KOPT-K1 (cell line): Measurements from ENCODE around the gene EGLN1.
"Not testable (repeated sequence)": the region's sequence is repeated elsewhere in the genome, so short reads cannot be mapped to it uniquely, and the experiment has no call there.

Experiments
- H3K27ac ChIP-seq: fragments of 200-600 bp; sonication (generic); 2 replicates; pipeline ENCODE4 v1.5.1; 2016; ENCODE audit warnings: antibody characterized with exemption, mild to moderate bottlenecking, low read depth, low read length; ENCODE audit not compliant: poor library complexity, severe bottlenecking
- H3K36me3 ChIP-seq: fragments of 200-600 bp; sonication (generic); 2 replicates; pipeline ENCODE4 v1.5.1; 2017; ENCODE audit warnings: antibody characterized with exemption, mild to moderate bottlenecking, low read length, moderate library complexity; ENCODE audit not compliant: insufficient read depth
- H3K9me3 ChIP-seq: fragments of 200-600 bp; sonication (generic); 2 replicates; pipeline ENCODE4 v1.5.1; 2017; ENCODE audit warnings: antibody characterized with exemption, low read length, mild to moderate bottlenecking; ENCODE audit not compliant: insufficient read depth, poor library complexity, severe bottlenecking

The EGLN1 gene

DNA sequence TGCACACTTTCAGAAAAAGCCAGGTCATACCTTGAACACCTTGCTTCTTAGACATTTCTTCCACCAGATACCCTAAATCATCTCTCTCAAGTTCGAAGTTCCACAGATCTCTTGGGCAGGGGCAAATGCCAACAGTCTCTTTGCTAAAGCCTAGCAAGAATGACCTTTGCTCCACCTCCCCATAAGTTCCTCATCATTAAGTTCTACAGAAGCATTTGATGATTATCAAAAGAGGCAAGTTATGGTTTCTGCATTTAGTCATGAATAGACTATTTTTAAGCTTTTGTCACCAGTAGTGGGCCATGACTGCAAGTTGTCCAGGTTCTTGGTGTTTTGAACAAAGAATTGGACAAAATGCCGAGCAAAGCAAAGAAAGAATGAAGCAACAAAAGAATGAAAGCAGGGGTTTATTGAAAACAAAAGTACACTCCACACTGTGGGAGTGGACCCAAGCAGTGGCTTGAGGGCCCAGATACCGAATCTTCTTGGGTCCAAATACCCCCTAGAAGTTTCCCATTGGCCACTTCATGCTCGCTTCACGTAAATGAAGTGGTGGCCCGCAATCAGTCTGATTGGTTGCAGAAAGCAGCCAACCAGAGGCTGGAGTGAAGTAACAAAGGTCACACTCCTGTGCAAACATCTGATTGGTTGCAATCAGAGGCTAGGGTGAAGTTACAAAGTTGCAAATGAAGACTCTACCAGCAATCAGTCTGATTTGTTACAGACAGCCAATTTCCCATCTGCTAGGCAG is 9.8 kb upstream of the EGLN1 start:
- no peak overlapping the region for H3K27ac ChIP-seq
- H3K36me3 ChIP-seq = no peaks in the 10 kb centered on the region
- H3K9me3 ChIP-seq = no peaks in the 10 kb centered on the region

DNA sequence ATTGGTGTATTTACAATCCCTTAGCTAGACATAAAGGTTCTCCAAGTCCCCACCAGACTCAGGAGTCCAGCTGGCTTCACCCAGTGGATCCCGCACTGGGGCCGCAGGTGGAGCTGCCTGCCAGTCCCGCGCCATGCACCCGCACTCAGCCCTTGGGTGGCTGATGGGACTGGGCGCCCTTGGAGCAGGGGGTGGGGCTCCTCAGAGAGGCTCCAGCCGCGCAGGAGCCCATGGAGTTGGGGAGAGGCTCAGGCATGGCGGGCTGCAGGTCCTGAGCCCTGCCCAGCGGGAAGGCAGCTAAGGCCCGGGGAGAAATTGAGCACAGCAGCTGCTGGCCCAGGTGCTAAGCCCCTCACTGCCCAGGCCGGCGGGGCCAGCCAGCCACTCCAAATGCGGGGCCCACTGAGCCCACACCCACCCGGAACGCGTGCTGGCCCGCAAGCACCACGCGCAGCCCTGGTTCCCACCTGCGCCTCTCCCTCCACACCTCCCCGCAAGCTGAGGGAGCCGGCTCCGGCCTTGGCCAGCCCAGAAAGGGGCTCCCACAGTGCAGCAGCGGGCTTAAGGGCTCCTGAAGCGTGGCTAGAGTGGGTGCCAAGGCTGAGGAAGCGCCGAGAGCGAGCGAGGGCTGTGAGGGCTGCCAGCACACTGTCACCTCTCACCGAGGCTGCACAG is 8.7 kb upstream of the EGLN1 start:
- not testable (repeated sequence) for H3K36me3 ChIP-seq, H3K27ac ChIP-seq, H3K9me3 ChIP-seq

DNA sequence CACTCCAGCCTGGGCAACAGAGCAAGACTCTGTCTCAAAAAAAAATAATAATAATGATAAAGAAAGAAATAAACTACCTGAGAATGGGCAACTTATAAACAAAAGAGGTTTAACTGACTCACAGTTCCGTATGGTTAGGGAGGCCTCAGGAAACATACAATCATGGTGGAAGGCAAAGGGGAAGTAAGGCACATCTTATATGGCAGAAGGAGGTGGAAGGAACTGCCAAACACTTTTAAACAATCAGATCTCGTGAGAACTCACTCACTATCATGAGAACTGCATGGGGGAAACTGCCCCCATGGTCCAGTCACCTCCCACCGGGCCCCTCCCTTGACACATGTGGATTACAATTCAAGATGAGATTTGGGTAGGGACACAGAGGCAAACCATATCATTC is 6.3 kb upstream of the EGLN1 start:
- Histone ChIP-seq H3K27ac (no peak overlapping the region), H3K9me3 (no peaks in the 10 kb centered on the region), H3K36me3 (no peaks in the 10 kb centered on the region)

DNA sequence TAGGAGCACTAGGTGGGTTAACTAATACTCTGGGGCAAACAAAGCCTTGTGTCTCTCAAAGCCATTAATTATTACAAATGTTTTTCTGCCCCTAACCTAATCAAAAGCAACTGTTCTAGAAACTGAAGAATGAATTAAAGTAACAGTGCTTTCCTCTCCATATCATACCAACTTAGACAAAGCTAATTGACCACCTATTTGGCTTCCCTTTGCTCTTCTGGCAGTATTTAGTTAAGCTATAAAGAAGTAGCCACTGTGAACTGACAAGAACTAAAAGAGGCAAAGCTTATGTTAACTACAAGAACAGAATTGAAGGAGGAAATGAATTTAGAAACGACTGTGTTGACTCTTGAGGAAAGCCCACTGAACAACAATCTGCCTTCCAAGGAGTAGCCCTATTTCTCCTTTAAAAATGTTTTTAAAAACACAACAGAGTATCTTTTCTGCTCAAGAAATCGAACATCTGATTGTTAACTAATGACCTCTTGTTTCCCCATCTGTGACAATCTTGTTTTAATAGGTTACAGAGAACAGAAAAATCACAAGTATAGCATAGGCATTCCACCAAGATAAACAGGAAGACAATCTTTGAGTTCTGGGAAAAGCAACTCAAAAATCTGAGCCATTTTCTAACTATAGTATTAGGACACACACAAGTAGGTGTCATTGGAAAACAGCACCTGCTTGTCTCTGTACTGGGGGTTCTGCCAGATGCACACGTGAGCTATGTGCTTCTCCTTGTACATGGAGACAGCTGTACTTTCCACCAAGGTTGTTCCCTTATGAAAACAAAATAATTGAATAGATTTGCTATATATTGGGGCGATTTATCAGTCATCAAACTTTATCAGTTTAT is 3.1 kb upstream of the EGLN1 start:
- Histone ChIP-seq H3K9me3 (no peaks in the 10 kb centered on the region), H3K27ac (no peak overlapping the region), H3K36me3 (no peaks in the 10 kb centered on the region)

DNA sequence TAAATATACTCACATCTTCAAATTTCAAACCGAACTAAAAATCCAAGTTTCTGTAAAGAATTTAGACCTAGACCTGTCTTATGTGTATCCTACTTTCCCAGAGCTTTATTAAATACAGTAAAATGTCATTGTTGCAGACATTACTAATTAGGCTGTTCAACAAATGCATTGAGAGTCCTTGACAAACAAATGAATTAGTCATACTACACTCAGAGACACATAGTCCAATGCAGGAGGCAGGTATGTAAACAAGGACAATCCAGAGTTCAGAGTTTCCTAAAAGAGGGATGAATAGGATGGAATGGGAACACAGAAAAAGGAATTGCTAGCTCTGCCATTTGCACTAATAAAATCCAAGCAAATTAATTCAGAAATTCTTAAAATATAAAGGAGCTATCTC is 1.6 kb upstream of the EGLN1 start:
- Histone ChIP-seq H3K36me3 (no peaks in the 10 kb centered on the region; the same call in 1 of the 2 replicates), H3K27ac (no peak overlapping the region), H3K9me3 (no peaks in the 10 kb centered on the region)

DNA sequence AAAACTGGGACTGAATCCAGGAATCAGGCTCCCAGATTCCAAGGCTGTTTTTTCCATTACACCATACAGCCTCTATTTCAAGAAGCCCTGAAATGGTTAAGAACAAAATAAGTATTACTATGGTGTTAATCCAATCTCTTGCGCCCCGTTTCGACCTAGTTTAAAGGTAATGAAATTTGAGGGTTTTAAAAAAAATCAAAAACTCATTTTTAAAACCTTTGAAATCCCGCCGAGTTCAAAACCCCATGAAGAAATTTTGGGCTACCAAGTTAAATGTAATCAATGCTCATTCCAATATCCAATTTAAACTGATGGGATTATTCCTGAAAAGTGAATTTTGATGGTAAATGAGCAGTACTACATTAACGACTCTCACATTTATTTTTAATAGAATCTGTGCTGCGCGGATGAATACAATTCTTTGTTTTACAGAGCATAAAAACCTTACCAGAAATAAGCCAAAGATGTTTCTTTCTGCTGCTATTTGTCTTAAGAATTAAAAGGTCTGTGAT is 767 bp upstream of the EGLN1 start:
- peaks cover 7% of the 10 kb centered on the region; the same call in 1 of the 2 replicates for H3K36me3 ChIP-seq
- H3K27ac ChIP-seq = peak overlapping the region; percentile 67
- H3K9me3 ChIP-seq = no peaks in the 10 kb centered on the region

DNA sequence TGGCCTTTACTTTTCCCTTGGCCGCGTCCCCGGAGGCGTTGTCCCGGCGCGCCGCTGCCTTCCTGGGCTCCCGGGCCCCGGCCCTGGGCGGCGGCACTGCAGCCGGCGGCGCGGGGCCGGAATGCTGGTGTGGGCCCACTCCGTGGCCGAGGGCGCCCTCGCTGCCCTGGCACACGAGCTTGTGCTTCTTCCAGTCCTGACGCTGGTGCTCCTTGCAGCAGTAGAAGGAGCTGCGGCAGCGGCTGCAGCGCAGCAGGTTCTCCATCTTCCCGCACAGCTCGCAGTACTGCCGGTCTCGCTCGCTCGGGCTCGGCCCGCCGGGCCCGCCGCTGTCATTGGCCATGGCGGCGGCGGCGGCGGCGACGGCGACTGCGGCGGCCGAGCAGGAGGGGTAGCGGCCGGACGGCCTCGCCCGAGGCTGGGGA is 529 bp downstream of the EGLN1 start:
- H3K36me3 ChIP-seq = peaks cover 7% of the 10 kb centered on the region; the same call in 1 of the 2 replicates
- peak overlapping the region; percentile 56 for H3K27ac ChIP-seq
- H3K9me3 ChIP-seq = no peaks in the 10 kb centered on the region

DNA sequence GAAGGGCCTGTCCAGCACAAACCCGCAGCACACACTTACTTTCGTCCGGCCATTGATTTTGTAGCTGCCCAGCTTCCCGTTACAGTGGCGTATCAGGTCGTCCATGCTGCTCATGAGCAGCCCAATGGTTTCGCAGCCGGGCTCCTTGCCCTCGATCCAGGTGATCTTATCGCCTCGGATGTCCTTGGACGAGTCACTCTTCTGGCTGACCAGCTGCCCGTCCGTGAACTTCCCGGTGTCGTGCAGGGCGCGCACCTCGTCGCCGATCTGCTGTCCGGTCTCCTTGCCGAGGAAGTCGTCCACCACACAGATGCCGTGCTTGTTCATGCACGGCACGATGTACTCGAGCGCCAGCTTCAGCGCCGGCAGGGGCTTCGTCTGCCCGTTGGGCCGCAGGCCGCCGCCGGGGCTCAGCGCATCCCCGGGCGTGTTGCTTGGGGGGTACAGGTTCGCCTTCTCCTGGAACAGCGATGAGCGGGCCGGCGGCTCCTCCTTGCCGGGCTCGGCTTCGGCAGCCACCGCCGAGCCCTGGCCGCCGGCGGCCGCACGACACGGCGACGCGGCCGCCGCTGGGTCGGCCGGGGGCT is 1.0 kb downstream of the EGLN1 start:
- Histone ChIP-seq H3K27ac (peak overlapping the region; percentile 56), H3K36me3 (peaks cover 7% of the 10 kb centered on the region; the same call in 1 of the 2 replicates), H3K9me3 (no peaks in the 10 kb centered on the region)

DNA sequence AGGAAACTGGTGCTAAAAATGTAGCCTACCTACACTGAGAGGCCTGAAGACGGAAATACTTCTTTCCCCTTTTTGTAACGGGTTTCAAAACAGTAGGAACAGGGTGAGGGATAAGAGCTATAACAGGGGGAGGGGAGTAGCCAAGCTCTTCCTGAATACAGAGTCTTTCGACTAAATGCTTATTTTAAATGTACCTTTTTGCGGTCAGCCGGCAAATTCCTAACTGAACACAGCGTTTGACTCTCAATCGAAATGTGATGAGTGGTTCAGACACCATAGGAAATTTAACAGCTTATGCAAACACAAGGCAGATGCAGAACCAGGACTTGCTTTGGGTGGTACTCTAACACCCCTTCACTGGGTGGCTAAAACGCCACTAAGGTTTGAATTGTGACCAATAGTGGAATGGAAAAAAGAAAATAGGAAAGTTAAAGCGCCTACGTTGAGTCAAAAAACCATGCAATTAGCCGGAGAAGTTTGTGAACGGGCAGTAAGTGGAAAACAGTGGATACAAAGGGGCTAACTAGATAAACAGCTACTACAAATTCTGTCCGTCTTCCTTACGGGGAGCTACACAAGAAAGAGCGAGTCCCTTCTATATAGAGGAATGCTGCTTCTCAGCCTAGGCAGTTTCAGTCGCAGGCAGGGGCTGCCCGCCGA is 1.7 kb downstream of the EGLN1 start:
- Histone ChIP-seq H3K27ac (peak overlapping the region; percentile 56), H3K9me3 (no peaks in the 10 kb centered on the region), H3K36me3 (peaks cover 7% of the 10 kb centered on the region; the same call in 1 of the 2 replicates)

DNA sequence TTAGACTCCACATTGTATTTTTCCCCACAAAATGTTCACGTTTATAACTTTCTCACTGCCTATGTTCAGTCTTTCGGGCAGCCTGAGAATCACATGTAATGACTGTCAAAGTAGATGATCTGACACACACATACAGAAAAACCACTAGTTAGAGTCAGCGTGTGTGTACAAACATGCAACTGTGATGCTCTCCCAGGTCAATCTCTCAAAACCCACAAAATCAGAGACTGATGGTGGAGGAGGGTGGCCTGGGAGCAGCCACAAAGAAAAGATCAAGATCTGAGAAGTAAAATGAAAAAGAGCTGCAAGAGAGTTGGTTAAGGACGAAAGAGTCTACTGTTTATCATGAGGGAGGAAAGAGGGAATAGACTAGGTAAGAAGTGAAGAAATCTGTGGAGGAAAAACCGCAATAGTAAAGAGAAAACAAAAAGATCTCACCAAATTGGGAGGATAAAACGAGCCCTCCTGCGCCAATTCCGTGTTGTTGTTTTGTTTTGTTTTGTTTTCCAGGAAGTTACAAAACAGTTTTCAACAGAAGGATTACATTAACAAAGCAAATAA is 2.3 kb downstream of the EGLN1 start:
- Histone ChIP-seq H3K36me3 (peaks cover 9% of the 10 kb centered on the region; the same call in 1 of the 2 replicates), H3K9me3 (no peaks in the 10 kb centered on the region), H3K27ac (peak overlapping the region; percentile 1)

DNA sequence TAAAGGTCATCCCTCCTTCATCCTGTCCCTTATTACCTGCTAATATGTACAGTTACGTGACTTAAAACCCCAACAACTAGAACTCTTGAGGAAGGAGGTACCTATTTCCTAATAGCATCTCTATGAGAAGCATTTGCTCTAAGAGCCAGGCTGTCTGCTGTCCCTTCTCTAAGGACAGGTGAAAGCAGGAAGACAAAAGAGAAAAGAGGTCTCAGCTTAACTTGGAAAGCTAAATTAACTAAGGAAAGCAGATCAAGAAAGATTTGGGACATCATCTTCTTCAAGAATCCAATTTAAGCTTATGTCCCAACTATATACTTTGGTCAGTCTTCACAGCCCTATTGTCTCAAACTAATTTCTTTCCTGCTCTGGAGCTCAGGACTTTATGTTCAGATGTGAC is 2.9 kb downstream of the EGLN1 start:
- Histone ChIP-seq H3K36me3 (peaks cover 12% of the 10 kb centered on the region; the same call in 1 of the 2 replicates), H3K27ac (no peak overlapping the region)

DNA sequence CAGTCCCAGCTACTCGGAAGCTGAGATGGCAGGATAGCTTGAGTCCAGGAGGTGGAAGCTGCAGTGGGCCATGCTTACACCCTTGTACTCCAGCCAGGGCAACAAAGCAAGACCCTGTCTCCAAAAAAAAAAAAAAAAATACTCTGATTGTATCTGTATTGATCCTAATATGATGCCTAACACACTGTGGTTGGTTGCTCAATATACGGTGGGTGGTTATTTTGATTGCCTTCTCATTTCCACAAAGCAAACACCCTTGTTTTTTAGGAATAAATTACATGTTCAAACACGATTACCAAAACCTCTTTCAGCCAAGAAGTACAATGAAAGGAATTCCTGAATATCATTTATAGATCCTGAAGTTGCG is 3.4 kb downstream of the EGLN1 start:
- H3K36me3 ChIP-seq = peaks cover 12% of the 10 kb centered on the region; the same call in 1 of the 2 replicates
- H3K9me3 ChIP-seq = no peaks in the 10 kb centered on the region
- no peak overlapping the region for H3K27ac ChIP-seq

More for the DNA sequence above, 2.9 kb downstream of the EGLN1 start:
- H3K9me3 ChIP-seq = no peaks in the 10 kb centered on the region

DNA sequence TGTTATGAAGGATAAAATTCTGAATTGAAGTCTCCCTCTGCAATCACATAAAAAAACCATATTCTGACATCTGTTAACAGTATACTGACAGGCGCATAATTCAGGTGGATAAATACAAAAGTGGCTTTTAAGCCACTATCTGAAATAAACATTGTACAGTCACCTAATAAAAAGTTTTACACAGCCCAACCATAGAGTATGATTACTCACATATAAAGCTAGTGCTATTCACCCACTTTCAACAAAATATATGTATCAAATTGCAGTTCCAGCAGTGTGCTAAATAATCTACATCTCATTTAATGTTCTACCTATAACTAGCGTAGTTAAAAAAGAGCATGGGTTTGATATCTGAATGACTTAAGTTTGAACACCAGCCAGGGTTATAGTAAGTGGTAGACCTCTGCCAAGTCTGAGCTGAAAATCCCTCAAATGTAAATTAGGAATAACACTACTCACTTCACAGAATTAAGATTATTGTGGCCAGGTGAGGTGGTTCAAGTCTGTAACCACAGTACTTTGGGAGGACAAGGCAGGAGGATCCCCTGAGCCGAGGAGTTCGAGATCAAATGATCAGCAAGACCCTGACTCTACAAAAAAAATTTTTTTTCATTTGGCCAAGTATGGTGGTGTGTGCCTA is 3.9 kb downstream of the EGLN1 start:
- no peak overlapping the region for H3K27ac ChIP-seq
- no peaks in the 10 kb centered on the region for H3K9me3 ChIP-seq
- H3K36me3 ChIP-seq = peaks cover 17% of the 10 kb centered on the region; the same call in 1 of the 2 replicates
